Lung (tissue), 12 donors: Measurements from ENCODE around the gene PRKCA. TPM values are rescaled to one million over a fixed set of nuclear protein-coding genes. Genes with fewer than 3 reads are reported as not detected.

Experiments used
- ATAC-seq: fragments of 200-7000 bp; cut with Tn5 transposase; one replicate; pipeline ENCODE4 v1.9.1; 2020; ENCODE audit warnings: moderate number of reproducible peaks; ENCODE audit not compliant: insufficient read depth, low FRiP score
- DNase-seq, 3 donors: peaks; one replicate each; pipeline ENCODE4 v3.0.0-alpha.2; 2013 to 2017
- H3K27ac ChIP-seq, 2 donors: one replicate each; pipeline ENCODE4 v1.5.1; 2013; ENCODE audit warnings: mild to moderate bottlenecking in 2 of 2, moderate library complexity in 2 of 2, control low read depth in 1 of 2, inconsistent platforms in 1 of 2, low read depth in 1 of 2, low read length in 1 of 2
- H3K27me3 ChIP-seq, 3 donors: one replicate each; pipeline ENCODE4 v1.5.1; 2013; ENCODE audit warnings: low read length in 2 of 3; ENCODE audit not compliant: control insufficient read depth in 3 of 3, insufficient read depth in 3 of 3
- H3K36me3 ChIP-seq, 4 donors: one replicate each; pipeline ENCODE4 v1.5.1; 2013; ENCODE audit warnings: low read length in 4 of 4, mild to moderate bottlenecking in 1 of 4, moderate library complexity in 1 of 4; ENCODE audit not compliant: control insufficient read depth in 4 of 4, insufficient read depth in 4 of 4
- H3K4me1 ChIP-seq, 5 donors: one replicate each; pipeline ENCODE4 v1.5.1; 2013; ENCODE audit warnings: low read length in 5 of 5, mild to moderate bottlenecking in 2 of 5, moderate library complexity in 1 of 5; ENCODE audit not compliant: control insufficient read depth in 5 of 5, insufficient read depth in 5 of 5
- H3K4me3 ChIP-seq: one replicate; pipeline ENCODE4 v1.5.1; 2013; ENCODE audit warnings: mild to moderate bottlenecking, control low read depth, moderate library complexity
- H3K9ac ChIP-seq, 2 donors: one replicate each; pipeline ENCODE4 v1.5.1; 2013; ENCODE audit warnings: low read length in 2 of 2, control low read depth in 1 of 2; ENCODE audit not compliant: insufficient read depth in 1 of 2
- H3K9me3 ChIP-seq, 4 donors: one replicate each; pipeline ENCODE4 v1.5.1; 2013; ENCODE audit warnings: low read length in 3 of 4, mild to moderate bottlenecking in 1 of 4, moderate library complexity in 1 of 4; ENCODE audit not compliant: control insufficient read depth in 4 of 4, insufficient read depth in 3 of 4
- CTCF ChIP-seq: IDR thresholded peaks from 2 replicates; pipeline ENCODE4 v1.5.1; 2012; ENCODE audit warnings: mild to moderate bottlenecking; ENCODE audit errors: control extremely low read depth, extremely low read depth
- WGBS, 2 donors: extraction: QIAGEN DNeasy Blood & Tissue Kit; methylation state at CpG; one replicate each; pipeline ENCODE4 v1.1.7; 2013; 5-methylcytosine and 5-hydroxymethylcytosine counted together
- polyA plus RNA-seq, 2 donors: library from polyadenylated mRNA; stranded (reverse); fragments of 200-250 nt; gene quantifications; one replicate each; pipeline ENCODE4 v1.2.1, GENCODE V29; 2013
- total RNA-seq, 2 donors: library from RNA; depleted of rRNA in 1 of 2; stranded (reverse); fragments of >200 nt in 1 of 2; gene quantifications; one replicate each; pipeline ENCODE4 v1.2.1, GENCODE V29; 2014 to 2021
- donor health status: control.
- donor health status: control.
- donor health status: Bipolar disorder and iron deficiency.
- donor health status: healthy.
- donor health status: DM: yes; HTN: yes; CAD: no.

PRKCA gene
- total and polyA plus RNA-seq, 4 donors = 3.4 to 34.8 (median 13.8) TPM

- whole genome bisulfite sequencing, 2 donors = 92 to 95% methylated on average over 4 of the region's 4 CpGs
- TF ChIP-seq CTCF = no peak
Measured at GRCh38 chr17:66299711-66300110, 2.7 kb upstream of the PRKCA start.

GRCh38 chr17:66300956-66301355 lies 1.5 kb upstream of the PRKCA start:
- ATAC-seq (no peak), DNase-seq (no peak)
- H3K4me3 ChIP-seq = no peak overlapping the region
- H3K9me3 ChIP-seq = no peaks in the 10 kb centered on the region
- 71% methylated on average over 8 of the region's 8 CpGs for WGBS, 2 donors
- no peaks in the 10 kb centered on the region for H3K36me3 ChIP-seq
- TF ChIP-seq CTCF = no peak
- H3K27ac ChIP-seq = no peak overlapping the region
- H3K4me1 ChIP-seq = peaks cover 0 to 17% (median 5%) of the 10 kb centered on the region in 5 donors
- no peaks in the 10 kb centered on the region for H3K27me3 ChIP-seq
- H3K9ac ChIP-seq = no peak overlapping the region

More at GRCh38 chr17:66299711-66300110, 2.7 kb upstream of the PRKCA start:
- H3K27ac ChIP-seq = no peak overlapping the region
- no peak overlapping the region for H3K4me3 ChIP-seq
- H3K9me3 ChIP-seq = no peaks in the 10 kb centered on the region
- ATAC-seq = no peak
- H3K27me3 ChIP-seq = no peaks in the 10 kb centered on the region
- H3K9ac ChIP-seq = no peak overlapping the region
- DNase-seq = no peak
- H3K4me1 ChIP-seq = peaks cover 0 to 5% (median 3%) of the 10 kb centered on the region in 5 donors
- no peaks in the 10 kb centered on the region for H3K36me3 ChIP-seq

- peak overlapping the region in 1 of 2 donors; percentile 57 for H3K9ac ChIP-seq
- 36 to 40% methylated on average over 14 of the region's 14 CpGs for WGBS, 2 donors
- H3K9me3 ChIP-seq = no peaks in the 10 kb centered on the region
- no peak overlapping the region for H3K27ac ChIP-seq
- ATAC-seq = no peak
- peaks cover 0 to 22% (median 9%) of the 10 kb centered on the region in 5 donors for H3K4me1 ChIP-seq
- H3K4me3 ChIP-seq = no peak overlapping the region
- no peak for DNase-seq
- H3K36me3 ChIP-seq = no peaks in the 10 kb centered on the region
- H3K27me3 ChIP-seq = no peaks in the 10 kb centered on the region
- no peak for TF ChIP-seq CTCF
Measured at GRCh38 chr17:66301367-66301863, 998 bp upstream of the PRKCA start.
